ENCODE measurements around the gene WDR1.

GRCh38 chr4:10107111-10108091 is 9.2 kb downstream of the WDR1 start:
- no peak for TF ChIP-seq POLR2A (IDR thresholded peaks at IDR 0.05)
- no peak for TF ChIP-seq CTCF (IDR thresholded peaks at IDR 0.05 in 4 of 5, conservative IDR thresholded peaks at IDR 0.05 in 1 of 5)
